HG03064 (cell line): ENCODE data around the gene AHCYL2.
"Not testable (repeated sequence)": the region's sequence is repeated elsewhere in the genome, so short reads cannot be mapped to it uniquely, and the experiment has no call there.

Experiments used
- ATAC-seq: cut with Tn5 transposase; IDR thresholded peaks from one replicate; pipeline ENCODE4 v1.9.1; 2021; ENCODE audit warnings: low read depth; ENCODE audit not compliant: unreplicated experiment

Gene AHCYL2

GRCh38 chr7:129476398-129476797 is 251.6 kb downstream of the AHCYL2 start:
- not testable (repeated sequence) for ATAC-seq
